ENCODE data around the gene L3MBTL3.

L3MBTL3 gene

GRCh38 chr6:130020907-130021629, 2.7 kb downstream of the L3MBTL3 start:
- Histone ChIP-seq H3K4me1 (no peaks in the 10 kb centered on the region), H3K9me3 (ENCODE audit: control insufficient read depth, low read length) (no peaks in the 10 kb centered on the region), H3K79me2 (peaks cover 8% of the 10 kb centered on the region), H3K36me3 (ENCODE audit: control insufficient read depth, insufficient read depth, low read length) (no peaks in the 10 kb centered on the region), H3K4me3 (ENCODE audit: low read depth, low read length) (peak overlapping the region; percentile 65), H3K9ac (no peak overlapping the region), H3K27ac (peak overlapping the region; percentile 54), H3K27me3 (ENCODE audit: control insufficient read depth, insufficient read depth, low read length) (no peaks in the 10 kb centered on the region), H2AFZ (peak overlapping the region; percentile 71), H3K4me2 (ENCODE audit: low read length) (peak overlapping the region; percentile 90)
- TF ChIP-seq CTCF (IDR thresholded peaks at IDR 0.05): peak; percentile 73

- TF ChIP-seq CTCF (IDR thresholded peaks at IDR 0.05): no peak
- Histone ChIP-seq H3K36me3 (ENCODE audit: control insufficient read depth, insufficient read depth, low read length) (no peaks in the 10 kb centered on the region), H3K27ac (no peak overlapping the region), H3K79me2 (peaks cover 22% of the 10 kb centered on the region), H3K9ac (no peak overlapping the region), H3K9me3 (ENCODE audit: control insufficient read depth, low read length) (no peaks in the 10 kb centered on the region), H3K27me3 (ENCODE audit: control insufficient read depth, insufficient read depth, low read length) (no peaks in the 10 kb centered on the region), H3K4me2 (ENCODE audit: low read length) (no peak overlapping the region), H2AFZ (no peak overlapping the region), H3K4me3 (ENCODE audit: low read depth, low read length) (no peak overlapping the region), H3K4me1 (no peaks in the 10 kb centered on the region)
These were observed 8.5 kb downstream of the L3MBTL3 start for GRCh38 chr6:130026859-130027258.

- Histone ChIP-seq H3K27ac (no peak overlapping the region), H3K4me2 (ENCODE audit: low read length) (no peak overlapping the region), H3K79me2 (peaks cover 25% of the 10 kb centered on the region), H3K9me3 (ENCODE audit: control insufficient read depth, low read length) (no peaks in the 10 kb centered on the region), H3K36me3 (ENCODE audit: control insufficient read depth, insufficient read depth, low read length) (no peaks in the 10 kb centered on the region), H3K4me3 (ENCODE audit: low read depth, low read length) (no peak overlapping the region), H3K4me1 (no peaks in the 10 kb centered on the region), H3K27me3 (ENCODE audit: control insufficient read depth, insufficient read depth, low read length) (no peaks in the 10 kb centered on the region), H3K9ac (no peak overlapping the region), H2AFZ (no peak overlapping the region)
- TF ChIP-seq CTCF (IDR thresholded peaks at IDR 0.05): no peak
These were observed 9.6 kb downstream of the L3MBTL3 start for GRCh38 chr6:130027948-130028347.

- Histone ChIP-seq H2AFZ (no peak overlapping the region), H3K79me2 (peaks cover 19% of the 10 kb centered on the region), H3K27ac (no peak overlapping the region), H3K4me3 (ENCODE audit: low read depth, low read length) (no peak overlapping the region), H3K36me3 (ENCODE audit: control insufficient read depth, insufficient read depth, low read length) (no peaks in the 10 kb centered on the region), H3K9ac (no peak overlapping the region), H3K27me3 (ENCODE audit: control insufficient read depth, insufficient read depth, low read length) (no peaks in the 10 kb centered on the region), H3K4me2 (ENCODE audit: low read length) (no peak overlapping the region), H3K4me1 (no peaks in the 10 kb centered on the region), H3K9me3 (ENCODE audit: control insufficient read depth, low read length) (no peaks in the 10 kb centered on the region)
- TF ChIP-seq CTCF (IDR thresholded peaks at IDR 0.05): no peak
These were observed 10.8 kb downstream of the L3MBTL3 start for GRCh38 chr6:130029163-130029562.

- Histone ChIP-seq H3K4me1 (no peaks in the 10 kb centered on the region), H3K36me3 (ENCODE audit: control insufficient read depth, insufficient read depth, low read length) (no peaks in the 10 kb centered on the region), H2AFZ (no peak overlapping the region), H3K79me2 (peaks cover 22% of the 10 kb centered on the region), H3K9me3 (ENCODE audit: control insufficient read depth, low read length) (no peaks in the 10 kb centered on the region), H3K27me3 (ENCODE audit: control insufficient read depth, insufficient read depth, low read length) (no peaks in the 10 kb centered on the region), H3K27ac (no peak overlapping the region), H3K4me2 (ENCODE audit: low read length) (no peak overlapping the region), H3K9ac (no peak overlapping the region), H3K4me3 (ENCODE audit: low read depth, low read length) (no peak overlapping the region)
- TF ChIP-seq CTCF (IDR thresholded peaks at IDR 0.05): no peak
These were observed 14.5 kb downstream of the L3MBTL3 start for GRCh38 chr6:130032758-130033340.

Measured in parathyroid adenoma (tissue), 2 donors.